ENCODE results near the gene USF2.

- TF ChIP-seq CTCF (conservative IDR thresholded peaks at IDR 0.05 in 1 of 2, IDR thresholded peaks at IDR 0.05 in 1 of 2; ENCODE audit: low read depth in 1 of 2, low read length in 2 of 2) (no peak), EZH2 (IDR thresholded peaks at IDR 0.05; ENCODE audit: low read length, missing control alignments) (no peak)
Observed at GRCh38 chr19:35228177-35228930, 40.4 kb upstream of the USF2 start, which contains the start of gene FAM187B.
